Peyer's patch (tissue), 4 donors: ENCODE data around the gene DBNDD2. TPM values are rescaled to one million over a fixed set of nuclear protein-coding genes. Genes with fewer than 3 reads are reported as not detected.

Experiments
- DNase-seq, 3 donors: peaks; one replicate each; pipeline ENCODE4 v3.0.0-alpha.2; 2017 to 2019
- H3K27ac ChIP-seq, 4 donors: fragments of 200-600 bp; sonication (generic); one replicate each; pipeline ENCODE4 v1.5.1; 2016 to 2019
- H3K27me3 ChIP-seq, 2 donors: fragments of 200-600 bp; sonication (generic); one replicate each; pipeline ENCODE4 v1.5.1; 2019
- H3K36me3 ChIP-seq, 3 donors: fragments of 200-600 bp; sonication (generic); one replicate each; pipeline ENCODE4 v1.5.1; 2016 to 2019
- H3K4me1 ChIP-seq, 4 donors: fragments of 200-600 bp; sonication (generic); one replicate each; pipeline ENCODE4 v1.5.1; 2016 to 2019
- H3K4me3 ChIP-seq, 4 donors: fragments of 200-600 bp; sonication (generic); 1 replicate in 3 of 4; 2 replicates in 1 of 4; pipeline ENCODE4 v1.5.1; 2016 to 2019; ENCODE audit warnings: mild to moderate bottlenecking in 1 of 4
- H3K9me3 ChIP-seq, 4 donors: fragments of 200-600 bp; sonication (generic); one replicate each; pipeline ENCODE4 v1.5.1; 2016 to 2019; ENCODE audit warnings: mild to moderate bottlenecking in 1 of 4
- POLR2A ChIP-seq, 2 donors: fragments of 450-650 bp; IDR thresholded peaks; one replicate each; pipeline ENCODE4 v1.5.1; 2017; ENCODE audit warnings: antibody characterized with exemption in 2 of 2, mild to moderate bottlenecking in 2 of 2, moderate library complexity in 2 of 2
- total RNA-seq, 4 donors: library from RNA; depleted of rRNA; stranded (reverse); fragments of >200 nt; gene quantifications; one replicate each; pipeline ENCODE4 v1.1.0, GENCODE V29; 2016
- TF ChIP-seq, protein P1 (sequence below), 6 experiments: fragments of 450-650 bp in 4 of 6; fragments of 200-600 bp in 2 of 6; sonication (generic) in 1 of 6; IDR thresholded peaks; one replicate each; pipeline ENCODE4 v1.5.1; 2017 to 2019; ENCODE audit warnings: antibody characterized with exemption in 6 of 6, mild to moderate bottlenecking in 3 of 6, moderate library complexity in 1 of 6

DBNDD2 gene
- total RNA-seq, 4 donors from 2014 or later, result 62.7 to 75.2 (median 68.0) TPM

DNA sequence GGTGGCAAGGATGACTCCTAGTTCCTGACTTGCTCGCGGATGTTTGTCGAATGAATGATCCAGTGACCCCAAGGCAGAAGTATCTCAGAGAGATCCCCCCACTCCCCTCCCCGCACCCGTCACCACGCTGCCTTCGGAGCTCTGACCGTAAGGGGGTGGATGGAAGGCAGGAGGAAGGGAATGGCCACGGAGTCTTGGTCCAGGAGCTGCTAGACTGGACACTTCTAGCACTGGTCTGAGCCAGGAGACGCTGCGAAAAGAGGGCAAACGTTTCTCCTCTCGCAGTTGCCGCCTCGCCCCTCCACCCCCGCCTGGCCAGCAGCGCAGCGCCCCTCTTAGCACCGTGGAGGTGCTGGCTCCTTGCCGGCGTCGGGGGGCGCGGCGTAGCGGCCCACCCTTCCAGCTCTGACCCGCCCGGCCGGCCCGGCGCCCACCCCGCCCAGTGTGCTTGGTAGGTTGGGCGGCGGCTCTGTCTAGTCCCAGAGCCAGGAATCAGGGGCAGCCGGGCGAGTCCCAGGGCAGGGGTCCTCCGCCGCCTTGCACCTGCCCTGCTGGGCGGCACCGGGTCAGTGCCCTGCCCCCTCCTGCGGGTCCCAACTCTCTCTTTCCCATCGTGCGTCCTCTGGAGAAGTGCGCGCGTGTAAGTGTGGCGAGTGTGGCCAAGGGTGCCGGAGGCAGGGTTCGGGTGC lies 2.4 kb upstream of the DBNDD2 start:
- H3K36me3 ChIP-seq, result peaks cover 0 to 14% (median 0%) of the 10 kb centered on the region in 3 donors
- H3K27ac ChIP-seq, result peak overlapping the region; percentile 73 to 92 (median 82)
- peaks cover 0 to 6% (median under 1%) of the 10 kb centered on the region in 4 donors for H3K9me3 ChIP-seq
- H3K4me1 ChIP-seq, result peaks cover 0 to 30% (median 2%) of the 10 kb centered on the region in 4 donors
- H3K4me3 ChIP-seq, result peak overlapping the region; percentile 70 to 89 (median 85)
- TF ChIP-seq POLR2A (IDR thresholded peaks at IDR 0.05), result peak in 1 of 2 donors; percentile 17
- TF ChIP-seq, protein P1, sequence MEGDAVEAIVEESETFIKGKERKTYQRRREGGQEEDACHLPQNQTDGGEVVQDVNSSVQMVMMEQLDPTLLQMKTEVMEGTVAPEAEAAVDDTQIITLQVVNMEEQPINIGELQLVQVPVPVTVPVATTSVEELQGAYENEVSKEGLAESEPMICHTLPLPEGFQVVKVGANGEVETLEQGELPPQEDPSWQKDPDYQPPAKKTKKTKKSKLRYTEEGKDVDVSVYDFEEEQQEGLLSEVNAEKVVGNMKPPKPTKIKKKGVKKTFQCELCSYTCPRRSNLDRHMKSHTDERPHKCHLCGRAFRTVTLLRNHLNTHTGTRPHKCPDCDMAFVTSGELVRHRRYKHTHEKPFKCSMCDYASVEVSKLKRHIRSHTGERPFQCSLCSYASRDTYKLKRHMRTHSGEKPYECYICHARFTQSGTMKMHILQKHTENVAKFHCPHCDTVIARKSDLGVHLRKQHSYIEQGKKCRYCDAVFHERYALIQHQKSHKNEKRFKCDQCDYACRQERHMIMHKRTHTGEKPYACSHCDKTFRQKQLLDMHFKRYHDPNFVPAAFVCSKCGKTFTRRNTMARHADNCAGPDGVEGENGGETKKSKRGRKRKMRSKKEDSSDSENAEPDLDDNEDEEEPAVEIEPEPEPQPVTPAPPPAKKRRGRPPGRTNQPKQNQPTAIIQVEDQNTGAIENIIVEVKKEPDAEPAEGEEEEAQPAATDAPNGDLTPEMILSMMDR (IDR thresholded peaks at IDR 0.05), result no peak
- H3K27me3 ChIP-seq, result no peaks in the 10 kb centered on the region
- peak; percentile 19 to 69 (median 58) for DNase-seq

DNA sequence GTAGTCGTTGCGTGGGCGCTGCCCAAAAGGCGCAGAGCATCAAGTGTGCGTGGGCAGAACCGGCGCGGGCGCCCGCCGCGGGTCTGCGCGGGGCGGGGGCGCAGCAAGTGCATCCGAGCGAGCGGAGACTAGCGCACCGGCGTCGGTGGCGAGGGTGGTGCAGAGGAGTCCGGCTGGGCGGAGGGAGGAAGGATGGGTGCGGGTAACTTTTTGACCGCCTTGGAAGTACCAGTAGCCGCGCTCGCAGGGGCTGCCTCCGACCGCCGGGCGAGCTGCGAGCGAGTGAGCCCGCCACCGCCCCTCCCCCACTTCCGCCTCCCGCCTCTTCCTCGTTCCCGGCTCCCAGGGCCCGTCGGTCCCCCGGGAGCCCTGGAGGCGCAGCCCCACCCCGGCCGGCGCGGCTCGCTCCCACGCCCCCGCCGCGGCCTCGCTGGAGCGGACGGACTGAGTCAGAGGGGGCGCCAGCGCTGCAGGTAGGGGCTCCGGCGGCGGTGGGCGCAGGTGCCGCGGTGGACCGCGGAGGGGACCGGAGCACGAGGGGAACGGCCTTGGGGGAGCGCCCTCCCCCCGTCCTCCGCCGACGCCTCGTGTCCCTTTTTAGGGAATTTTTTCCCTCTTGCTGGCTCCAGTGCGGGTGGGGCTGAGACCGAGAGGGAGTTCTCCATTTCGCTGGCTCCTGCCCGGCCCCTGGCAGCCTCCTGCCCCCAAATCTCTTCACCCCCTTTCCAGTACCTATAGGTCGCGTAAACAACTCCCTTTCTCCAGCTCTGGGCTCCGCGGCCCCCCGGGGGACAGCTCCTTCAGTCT lies 1.6 kb upstream of the DBNDD2 start:
- H3K4me1 ChIP-seq, result peaks cover 0 to 35% (median 2%) of the 10 kb centered on the region in 4 donors
- peak overlapping the region; percentile 70 to 89 (median 85) for H3K4me3 ChIP-seq
- peak; percentile 60 to 87 (median 84) for DNase-seq
- no peaks in the 10 kb centered on the region for H3K27me3 ChIP-seq
- no peaks in the 10 kb centered on the region for H3K9me3 ChIP-seq
- peak overlapping the region; percentile 73 to 92 (median 82) for H3K27ac ChIP-seq
- peaks cover 0 to 15% (median 0%) of the 10 kb centered on the region in 3 donors for H3K36me3 ChIP-seq
- TF ChIP-seq, protein P1 (IDR thresholded peaks at IDR 0.05), result peak in 1 of 6 experiments; percentile 1
- peak in 1 of 2 donors; percentile 26 for TF ChIP-seq POLR2A (IDR thresholded peaks at IDR 0.05)

DNA sequence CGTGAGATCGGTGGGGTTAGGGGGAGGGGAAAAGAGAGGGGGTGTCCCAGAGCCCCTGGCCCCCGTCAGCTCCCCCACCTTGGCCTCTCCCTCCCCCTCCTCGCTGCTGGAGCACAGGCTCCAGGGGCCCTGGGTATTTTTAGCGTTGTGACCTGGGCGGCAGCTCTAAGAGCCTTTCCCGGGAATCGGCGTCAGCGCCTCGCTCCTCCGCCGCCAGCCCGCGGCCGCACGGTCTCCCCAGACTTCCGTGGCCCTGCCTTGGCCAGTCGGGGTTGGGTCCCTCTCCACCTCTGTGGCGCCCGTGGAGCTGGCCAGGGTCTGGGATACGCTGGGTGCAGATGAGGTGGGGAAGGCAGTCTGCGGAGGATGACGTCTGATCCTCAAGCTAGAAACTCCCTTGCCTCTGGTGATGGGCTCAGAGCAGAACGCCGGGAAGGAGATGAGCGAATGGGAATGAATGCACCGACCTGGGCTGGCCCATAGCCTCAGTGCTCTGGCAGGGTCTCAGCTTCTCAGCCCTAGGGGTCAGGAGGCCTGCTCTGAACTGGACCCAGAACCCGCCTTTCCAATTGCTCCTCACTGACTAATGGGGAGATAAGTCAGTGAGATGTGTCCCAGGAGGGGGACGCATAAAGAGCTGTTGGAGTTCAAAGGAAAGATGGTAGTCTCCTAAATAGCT lies 883 bp upstream of the DBNDD2 start:
- peak overlapping the region; percentile 70 to 89 (median 85) for H3K4me3 ChIP-seq
- peaks cover 0 to 37% (median 2%) of the 10 kb centered on the region in 4 donors for H3K4me1 ChIP-seq
- H3K27ac ChIP-seq, result peak overlapping the region; percentile 73 to 92 (median 82)
- no peaks in the 10 kb centered on the region for H3K27me3 ChIP-seq
- peak in 2 of 3 donors; percentile 59 to 71 for DNase-seq
- no peaks in the 10 kb centered on the region for H3K9me3 ChIP-seq
- peak; percentile 17 to 45 for TF ChIP-seq POLR2A (IDR thresholded peaks at IDR 0.05)
- TF ChIP-seq, protein P1 (IDR thresholded peaks at IDR 0.05), result no peak
- peaks cover 0 to 15% (median 0%) of the 10 kb centered on the region in 3 donors for H3K36me3 ChIP-seq

DNA sequence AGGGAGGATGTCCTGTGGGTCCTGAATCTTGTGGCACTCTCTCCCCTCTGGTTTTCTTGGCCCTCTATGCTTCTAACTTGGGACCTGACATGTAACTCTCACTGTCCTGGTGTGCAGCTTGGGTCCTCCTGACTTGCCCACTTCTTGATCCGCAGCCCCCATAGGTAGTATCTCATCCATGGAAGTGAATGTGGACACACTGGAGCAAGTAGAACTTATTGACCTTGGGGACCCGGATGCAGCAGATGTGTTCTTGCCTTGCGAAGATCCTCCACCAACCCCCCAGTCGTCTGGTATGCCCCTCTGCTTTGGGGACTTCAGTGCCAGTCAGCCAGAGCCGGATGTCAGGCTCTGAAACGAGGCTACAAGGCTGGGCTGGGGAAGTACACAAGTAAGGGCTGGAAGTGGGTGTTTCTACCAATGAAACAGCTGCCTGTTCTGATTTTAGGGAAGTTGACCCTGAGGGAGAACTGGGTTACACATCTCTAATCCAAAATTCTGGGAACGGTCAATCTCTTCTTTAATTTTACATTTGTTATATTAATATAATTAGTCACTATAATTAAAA lies 641 bp downstream of the DBNDD2 start:
- no peak for DNase-seq
- Histone ChIP-seq H3K4me3 (peak overlapping the region in 1 of 4 donors; percentile 86), H3K4me1 (peaks cover 0 to 37% (median 2%) of the 10 kb centered on the region in 4 donors), H3K9me3 (no peaks in the 10 kb centered on the region), H3K36me3 (peaks cover 0 to 15% (median 0%) of the 10 kb centered on the region in 3 donors), H3K27me3 (no peaks in the 10 kb centered on the region), H3K27ac (peak overlapping the region in 2 of 4 donors; percentile 86 to 92)
- TF ChIP-seq, protein P1 (IDR thresholded peaks at IDR 0.05), result no peak
- no peak for TF ChIP-seq POLR2A (IDR thresholded peaks at IDR 0.05)
